ENCODE measurements around the gene SCAF1. TPM values are rescaled to one million over a fixed set of nuclear protein-coding genes. Genes with fewer than 3 reads are reported as not detected.

SCAF1 gene
- total RNA-seq, 1 experiment from 2014 or later = 46.8 TPM

DNA sequence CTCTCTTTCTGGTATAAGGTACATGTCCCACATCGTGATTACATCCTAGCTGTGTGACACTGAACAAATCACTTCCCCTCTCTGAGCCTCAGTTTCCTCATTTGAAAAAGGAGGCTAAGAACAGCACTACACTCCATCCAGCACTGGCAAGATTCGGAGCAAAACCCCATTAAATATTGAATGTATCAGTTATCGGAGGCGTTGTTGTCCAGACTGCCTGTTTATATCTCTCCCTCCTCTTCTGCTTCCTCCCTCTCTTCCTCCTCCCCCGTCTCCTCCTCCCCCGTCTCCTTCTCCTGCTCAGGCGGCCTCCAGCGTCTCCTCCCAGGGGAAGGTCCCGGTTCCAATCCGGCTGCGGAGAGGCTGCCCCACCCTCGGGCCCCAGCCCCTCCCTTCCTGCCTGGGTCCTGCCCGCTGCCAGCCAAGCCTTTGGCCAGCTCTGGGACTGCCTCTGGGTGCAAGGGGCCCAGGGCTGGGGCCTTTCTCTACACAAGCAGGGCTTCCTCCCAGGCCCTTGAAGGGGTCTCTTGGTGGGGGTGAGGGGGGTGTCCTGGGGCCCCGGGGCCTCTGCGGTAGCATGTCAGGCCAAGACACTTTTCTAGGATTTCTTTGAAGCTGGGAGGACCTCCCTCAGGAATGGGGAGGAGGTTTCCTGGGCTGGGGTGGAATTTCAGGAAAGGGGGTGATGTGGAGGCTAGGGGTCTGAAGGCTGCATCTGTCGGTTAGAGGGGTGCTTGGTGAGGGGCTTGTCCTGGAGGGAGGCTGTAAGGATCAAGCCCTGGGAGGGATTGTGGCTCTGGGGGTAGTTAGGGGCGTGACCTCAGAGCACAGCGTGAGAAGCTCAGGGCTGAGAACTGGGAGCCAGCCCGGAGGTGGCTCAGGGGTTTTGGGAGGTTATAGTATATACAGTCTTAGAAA is 3.9 kb upstream of the SCAF1 start:
- H3K9me3 ChIP-seq (ENCODE audit: low read length) = no peaks in the 10 kb centered on the region
- H4K20me1 ChIP-seq (ENCODE audit: low read length) = no peaks in the 10 kb centered on the region
- intact Hi-C loops (cut with micrococcal nuclease) = no loop called here
- H3K9ac ChIP-seq (ENCODE audit: low read length) = peak overlapping the region; percentile 29
- no peaks in the 10 kb centered on the region for H3K36me3 ChIP-seq (ENCODE audit: low read depth, low read length)
- peak overlapping the region; percentile 58 for H3K4me3 ChIP-seq (ENCODE audit: low read length)
- H3K79me2 ChIP-seq (ENCODE audit: low read length) = peaks cover 19% of the 10 kb centered on the region
- CTCF ChIA-PET = interaction anchor here (0.6 kb wide), 1 partner anchor 43 kb away, joined by 6 read pairs; no protein-coding TSS in a partner anchor
- H3K4me1 ChIP-seq (ENCODE audit: insufficient read depth, low read length) = peaks cover 38% of the 10 kb centered on the region
- H3F3A ChIP-seq (ENCODE audit: low read length, unreplicated experiment) = peaks cover 3% of the 10 kb centered on the region
- no peaks in the 10 kb centered on the region for H3K27me3 ChIP-seq (ENCODE audit: low read length)
- H3K27ac ChIP-seq (ENCODE audit: low read length) = peak overlapping the region; percentile 50
- H3K4me2 ChIP-seq (ENCODE audit: low read length) = peak overlapping the region; percentile 96
- POLR2A ChIA-PET (ENCODE audit: unreplicated experiment) = no interaction called here
- DNase-seq (peak; percentile 87), ATAC-seq (peak; percentile 18)
- peak overlapping the region; percentile 29 for H2AFZ ChIP-seq (ENCODE audit: low read length)
- TF ChIP-seq EZH2 (IDR thresholded peaks at IDR 0.05; ENCODE audit: low read length, unreplicated experiment) (no peak), EZH2phosphoT487 (IDR thresholded peaks at IDR 0.05; ENCODE audit: borderline replicate concordance, low read length) (no peak), CTCF (conservative IDR thresholded peaks at IDR 0.05; ENCODE audit: low read depth, low read length) (no peak)
- H3K9me2 ChIP-seq (replicated peaks; ENCODE audit: low read length) = no peaks in the 10 kb centered on the region
- no TSS peak for BruUV-seq (replicated peaks)

DNA sequence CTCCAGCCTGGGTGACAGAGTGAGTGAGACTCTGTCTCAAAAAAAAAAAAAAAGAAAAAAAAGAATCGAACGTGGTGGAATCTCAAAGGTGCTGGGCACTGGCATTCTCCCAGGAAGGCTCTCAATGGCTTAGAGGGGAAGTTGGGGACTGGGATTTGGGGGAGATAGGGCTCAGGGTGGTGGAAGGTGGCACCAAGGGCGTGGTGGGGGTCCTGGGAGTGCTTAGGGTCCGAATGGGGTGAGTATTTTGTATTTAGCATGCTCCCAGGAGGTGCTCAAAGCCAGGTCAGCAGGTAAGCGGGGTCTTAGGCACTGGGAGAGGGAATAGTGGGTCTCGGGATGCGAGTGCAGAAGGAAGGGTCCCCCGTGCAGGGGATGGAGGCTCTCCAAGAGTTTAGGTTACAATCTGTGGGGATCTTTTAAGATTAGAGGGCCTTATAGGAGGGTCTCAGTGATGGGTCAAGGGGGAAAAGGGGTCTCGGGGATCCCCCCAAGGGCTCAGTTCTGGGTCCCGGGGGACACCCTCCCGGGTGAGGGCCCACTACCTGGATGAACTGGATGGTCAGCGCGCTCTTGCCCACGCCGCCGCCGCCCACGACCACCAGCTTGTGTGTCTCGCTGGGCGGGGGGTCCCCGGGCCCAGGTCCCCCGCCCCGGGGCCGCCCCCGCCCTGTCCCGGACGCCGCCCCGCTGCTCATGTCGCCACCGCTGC is 2.5 kb upstream of the SCAF1 start:
- Histone ChIP-seq H3K4me1 (ENCODE audit: insufficient read depth, low read length) (peaks cover 52% of the 10 kb centered on the region), H3F3A (ENCODE audit: low read length, unreplicated experiment) (peaks cover 3% of the 10 kb centered on the region), H2AFZ (ENCODE audit: low read length) (peak overlapping the region; percentile 51), H3K9ac (ENCODE audit: low read length) (peak overlapping the region; percentile 78), H3K79me2 (ENCODE audit: low read length) (peaks cover 34% of the 10 kb centered on the region), H3K4me2 (ENCODE audit: low read length) (peak overlapping the region; percentile 96), H3K27me3 (ENCODE audit: low read length) (no peaks in the 10 kb centered on the region), H4K20me1 (ENCODE audit: low read length) (no peaks in the 10 kb centered on the region), H3K9me2 (replicated peaks; ENCODE audit: low read length) (no peaks in the 10 kb centered on the region), H3K9me3 (ENCODE audit: low read length) (no peaks in the 10 kb centered on the region), H3K4me3 (ENCODE audit: low read length) (peak overlapping the region; percentile 75), H3K36me3 (ENCODE audit: low read depth, low read length) (peaks cover 2% of the 10 kb centered on the region; the same call in 1 of the 2 replicates), H3K27ac (ENCODE audit: low read length) (peak overlapping the region; percentile 41)
- POLR2A ChIA-PET (ENCODE audit: unreplicated experiment) = interaction anchor here (0.6 to 1.6 kb wide), 12 partner anchors 22 to 497 kb away, joined by 3 to 21 read pairs (median 4); partner anchors contain the start of genes BCL2L12, IRF3, NOSIP and RCN3
- no TSS peak for BruUV-seq (replicated peaks)
- CTCF ChIA-PET = interaction anchor here (0.7 to 1.0 kb wide), 4 partner anchors 37 to 92 kb away, joined by 3 to 4 read pairs (median 4); no protein-coding TSS in a partner anchor
- no peak for ATAC-seq
- no peak for DNase-seq
- intact Hi-C loops (cut with micrococcal nuclease) = loop anchor here (1.0 to 2.0 kb wide), 5 partner anchors 25 to 143 kb away; partner anchors contain the start of genes BCL2L12, IRF3 and RPS11
- TF ChIP-seq CTCF (conservative IDR thresholded peaks at IDR 0.05; ENCODE audit: low read depth, low read length) (no peak), EZH2phosphoT487 (IDR thresholded peaks at IDR 0.05; ENCODE audit: borderline replicate concordance, low read length) (no peak), EZH2 (IDR thresholded peaks at IDR 0.05; ENCODE audit: low read length, unreplicated experiment) (no peak)

All from PC-3 (cell line).